ENCODE data around the gene DSCAM. TPM values are rescaled to one million over a fixed set of nuclear protein-coding genes. Genes with fewer than 3 reads are reported as not detected.

The DSCAM gene
- total and polyA plus RNA-seq, 2 donors (not counting 3 experiments of a cell fraction or from before 2014, with no cell fraction given): not detected

- Histone ChIP-seq H4K20me1 (replicated peaks; ENCODE audit: control insufficient read depth, extremely low read depth, insufficient read depth, low read length) (no peaks in the 10 kb centered on the region), H2AFZ (ENCODE audit: low read depth, low read length) (no peak overlapping the region), H3K27me3 (ENCODE audit: control insufficient read depth in 2 of 2, insufficient read depth in 2 of 2, low read length in 2 of 2) (no peaks in the 10 kb centered on the region), H3K9ac (replicated peaks; ENCODE audit: extremely low read depth, insufficient read depth, low read length) (no peak overlapping the region), H3K9me3 (replicated peaks; ENCODE audit: control insufficient read depth, insufficient read depth, low read length) (peaks cover 7% of the 10 kb centered on the region), H3K4me3 (replicated peaks in 1 of 3; ENCODE audit: insufficient read depth in 1 of 3, low read depth in 1 of 3, low read length in 3 of 3) (no peak overlapping the region), H3K36me3 (ENCODE audit: control insufficient read depth in 2 of 2, extremely low read depth in 1 of 2, insufficient read depth in 2 of 2, low read length in 2 of 2) (no peaks in the 10 kb centered on the region), H3K27ac (ENCODE audit: insufficient read depth, low read depth, low read length) (no peak overlapping the region), H3K79me2 (ENCODE audit: control insufficient read depth, insufficient read depth, low read length) (no peaks in the 10 kb centered on the region), H3K4me1 (ENCODE audit: control insufficient read depth, extremely low read depth, insufficient read depth, low read length) (no peaks in the 10 kb centered on the region), H3K4me2 (ENCODE audit: insufficient read depth, low read length) (no peak overlapping the region), H3K9me1 (replicated peaks; ENCODE audit: control insufficient read depth, extremely low read depth, insufficient read depth, low read length) (no peaks in the 10 kb centered on the region)
- intact Hi-C loops (cut with micrococcal nuclease): no loop called here
- dilution Hi-C loops (cut with MboI; ENCODE audit: extremely low pct_ligation_motif_present, low sequenced_read_pairs): no loop called here
- BruUV-seq (replicated peaks): no TSS peak
- TF ChIP-seq MYC (IDR thresholded peaks at IDR 0.05; ENCODE audit: low read depth, low read length) (no peak), POLR2AphosphoS5 (IDR thresholded peaks at IDR 0.05; ENCODE audit: insufficient read depth, low read depth, low read length) (no peak), EZH2 (IDR thresholded peaks at IDR 0.05; ENCODE audit: borderline replicate concordance, low read depth, low read length, severe bottlenecking) (no peak), MAX (IDR thresholded peaks at IDR 0.05; ENCODE audit: insufficient read depth, insufficient read length) (no peak), JUN (IDR thresholded peaks at IDR 0.05; ENCODE audit: borderline replicate concordance, insufficient read depth, insufficient read length, low read depth) (no peak), FOS (IDR thresholded peaks at IDR 0.05; ENCODE audit: borderline replicate concordance, insufficient read depth, low read length) (no peak), GATA2 (IDR thresholded peaks at IDR 0.05; ENCODE audit: insufficient read depth, insufficient read length, low read depth, low read length) (no peak), POLR2A (IDR thresholded peaks at IDR 0.05; ENCODE audit: low read depth, low read length) (no peak), CTCF (IDR thresholded peaks at IDR 0.05; ENCODE audit: extremely low read depth in 1 of 2, insufficient read depth in 1 of 2, low read depth in 1 of 2, low read length in 2 of 2) (no peak)
- DNase-seq (ENCODE audit: low read depth, low spot score) (no peak), FAIRE-seq (no peak)
- CTCF ChIA-PET: no interaction called here
- POLR2A ChIA-PET: no interaction called here
These were observed 95.7 kb downstream of the DSCAM start for GRCh38 chr21:40751221-40751620.
